Effector memory CD8-positive, alpha-beta T cell (primary cell): ENCODE results near the gene TMEM186.

Experiments used
- ATAC-seq: fragments of 150-1000 bp; cut with Tn5 transposase; replicated peaks from 2 replicates; pipeline ENCODE4 v1.10.0; 2021; ENCODE audit warnings: mild to moderate bottlenecking, moderate library complexity
- DNase-seq, 3 experiments: peaks; one replicate each; pipeline ENCODE4 v3.0.0; 2021
- H3K27ac Mint-ChIP-seq, 2 donors: one replicate each; pipeline ENCODE4 v1.8.0; 2022; ENCODE audit warnings: mild to moderate bottlenecking in 2 of 2, mixed read lengths in 2 of 2, moderate library complexity in 2 of 2
- H3K27me3 Mint-ChIP-seq, 2 donors: one replicate each; pipeline ENCODE4 v1.8.0; 2022; ENCODE audit warnings: mixed read lengths in 2 of 2
- H3K36me3 Mint-ChIP-seq: one replicate; pipeline ENCODE4 v1.8.0; 2022; ENCODE audit warnings: mild to moderate bottlenecking, moderate library complexity, mixed read lengths; ENCODE audit not compliant: insufficient read depth
- H3K4me1 Mint-ChIP-seq, 2 donors: one replicate each; pipeline ENCODE4 v1.8.0; 2022; ENCODE audit warnings: low read depth in 2 of 2, mixed read lengths in 2 of 2
- H3K4me3 Mint-ChIP-seq, 2 donors: one replicate each; pipeline ENCODE4 v1.8.0; 2022; ENCODE audit warnings: mild to moderate bottlenecking in 2 of 2, mixed read lengths in 2 of 2, moderate library complexity in 2 of 2
- H3K9me3 Mint-ChIP-seq, 2 donors: one replicate each; pipeline ENCODE4 v1.8.0; 2022; ENCODE audit warnings: mixed read lengths in 2 of 2

Gene TMEM186

DNA sequence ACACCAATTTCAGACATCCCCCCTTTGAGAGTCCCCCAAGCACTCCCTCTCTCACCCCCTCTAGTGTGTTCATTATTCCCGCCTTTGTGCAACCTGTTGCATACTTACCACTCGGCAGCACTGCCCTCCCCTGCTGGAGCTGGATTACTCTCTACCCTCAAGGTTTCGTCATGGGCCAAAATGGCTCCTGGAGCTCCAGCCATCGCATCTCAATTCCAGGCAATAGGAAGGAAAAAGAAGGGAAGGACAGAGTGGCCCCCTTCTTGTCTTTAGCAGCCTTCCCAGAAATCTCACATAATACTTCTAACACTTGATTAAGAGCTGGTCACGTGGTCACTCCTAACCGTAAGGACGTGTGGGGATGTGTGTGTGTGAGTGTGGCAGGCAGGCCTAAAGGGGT is 20.2 kb downstream of the TMEM186 start:
- ATAC-seq: no peak
- Mint-ChIP-seq H3K4me3 (no peak overlapping the region), H3K9me3 (no peaks in the 10 kb centered on the region), H3K4me1 (no peaks in the 10 kb centered on the region), H3K36me3 (peaks cover 8% of the 10 kb centered on the region), H3K27me3 (no peaks in the 10 kb centered on the region), H3K27ac (no peak overlapping the region)
- DNase-seq: no peak

DNA sequence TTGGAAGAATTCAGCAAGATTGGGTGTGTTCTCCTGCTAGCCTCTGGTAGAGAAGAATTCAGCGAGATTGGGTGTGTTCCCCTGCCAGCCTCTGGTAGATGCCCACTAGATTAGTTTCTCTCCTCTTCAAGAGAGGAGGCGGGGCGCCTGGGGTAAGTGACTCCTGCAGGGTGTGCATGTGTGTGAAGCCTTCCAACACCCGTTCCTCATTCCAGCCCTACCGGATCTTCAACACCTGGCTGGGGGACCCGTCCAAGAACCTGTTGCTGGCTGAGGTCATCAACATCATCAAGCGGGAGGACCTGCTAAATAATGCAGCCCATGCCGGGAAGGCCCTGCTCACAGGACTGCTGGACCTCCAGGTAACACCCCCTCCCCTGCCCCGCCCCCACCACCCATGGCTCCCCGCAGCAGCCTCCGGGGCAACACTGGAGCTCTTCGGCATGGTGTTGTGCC is 21.3 kb downstream of the TMEM186 start:
- Mint-ChIP-seq H3K4me3 (no peak overlapping the region), H3K4me1 (no peaks in the 10 kb centered on the region), H3K27me3 (no peaks in the 10 kb centered on the region), H3K36me3 (peaks cover 5% of the 10 kb centered on the region), H3K9me3 (no peaks in the 10 kb centered on the region), H3K27ac (peak overlapping the region in 1 of 2 donors; percentile 17)
- DNase-seq: no peak
- ATAC-seq: no peak

DNA sequence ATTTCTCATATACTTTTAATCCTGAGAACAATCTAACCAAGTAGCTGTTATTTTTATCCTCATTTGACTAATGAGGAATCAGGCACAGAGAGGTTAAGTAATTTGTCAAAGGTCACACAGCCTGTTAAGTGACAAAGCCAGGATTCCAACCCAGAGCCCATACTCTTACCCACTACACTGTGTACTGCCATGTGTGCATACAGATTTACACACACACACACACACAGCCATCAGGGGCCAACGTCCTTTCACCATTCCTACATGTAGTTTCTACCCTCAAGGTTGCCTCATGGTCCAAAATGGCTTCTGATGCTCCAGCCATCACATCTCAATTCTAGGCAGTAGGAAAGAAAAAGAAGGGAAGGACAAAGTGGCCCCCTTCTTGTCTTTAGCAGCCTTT is 22.1 kb downstream of the TMEM186 start:
- Mint-ChIP-seq H3K9me3 (no peaks in the 10 kb centered on the region), H3K27ac (no peak overlapping the region), H3K4me1 (no peaks in the 10 kb centered on the region), H3K27me3 (no peaks in the 10 kb centered on the region), H3K36me3 (peaks cover 5% of the 10 kb centered on the region), H3K4me3 (no peak overlapping the region)
- no peak for DNase-seq
- ATAC-seq: no peak

GRCh38 chr16:8774208-8774607 is 23.2 kb downstream of the TMEM186 start:
- Mint-ChIP-seq H3K4me3 (no peak overlapping the region), H3K27me3 (no peaks in the 10 kb centered on the region), H3K36me3 (peaks cover 5% of the 10 kb centered on the region), H3K4me1 (no peaks in the 10 kb centered on the region), H3K27ac (no peak overlapping the region), H3K9me3 (no peaks in the 10 kb centered on the region)
- DNase-seq (no peak), ATAC-seq (no peak)

DNA sequence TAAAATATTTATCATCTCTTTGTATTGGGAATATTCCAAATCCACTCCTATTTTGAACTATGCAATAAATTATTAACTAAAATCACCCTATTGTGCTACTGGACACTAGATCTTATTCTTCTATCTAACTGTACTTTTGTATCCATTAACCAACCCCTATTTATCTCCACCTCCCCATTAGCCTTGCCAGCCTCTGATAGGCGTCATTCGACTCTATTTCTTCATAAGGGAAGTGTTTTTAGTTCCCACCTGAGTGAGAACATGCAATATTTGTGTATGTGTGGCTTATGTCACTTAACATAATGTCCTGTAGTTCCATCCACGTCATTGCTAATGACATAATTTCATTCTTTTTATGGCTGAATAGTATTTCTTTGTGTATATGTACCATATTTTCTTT is 23.9 kb downstream of the TMEM186 start:
- H3K9me3 Mint-ChIP-seq: no peaks in the 10 kb centered on the region
- DNase-seq (no peak), ATAC-seq (no peak)
- H3K27me3 Mint-ChIP-seq: no peaks in the 10 kb centered on the region
- no peak overlapping the region for H3K27ac Mint-ChIP-seq
- no peaks in the 10 kb centered on the region for H3K4me1 Mint-ChIP-seq
- peaks cover 9% of the 10 kb centered on the region for H3K36me3 Mint-ChIP-seq
- no peak overlapping the region for H3K4me3 Mint-ChIP-seq

DNA sequence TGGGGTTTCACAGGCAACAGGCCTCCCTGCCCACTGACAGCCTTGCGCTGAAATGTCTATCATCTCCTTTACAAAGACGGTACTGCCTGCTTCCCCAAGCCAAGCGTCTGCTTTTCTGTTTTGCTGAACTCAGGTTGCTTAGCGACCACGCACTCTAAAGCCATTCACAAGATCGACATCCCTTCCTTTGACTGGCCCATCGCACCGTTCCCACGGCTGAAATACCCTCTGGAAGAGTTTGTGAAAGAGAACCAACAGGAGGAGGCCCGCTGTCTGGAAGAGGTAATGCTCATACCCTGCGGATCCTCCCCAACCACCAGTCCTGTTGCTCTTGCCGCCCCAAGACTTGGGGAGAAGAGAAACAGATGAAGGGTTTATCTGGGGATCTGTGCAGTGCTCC is 28.7 kb downstream of the TMEM186 start:
- Mint-ChIP-seq H3K4me3 (no peak overlapping the region), H3K36me3 (peaks cover 24% of the 10 kb centered on the region), H3K27me3 (no peaks in the 10 kb centered on the region), H3K27ac (no peak overlapping the region), H3K9me3 (no peaks in the 10 kb centered on the region), H3K4me1 (no peaks in the 10 kb centered on the region)
- DNase-seq: no peak
- ATAC-seq: no peak

- H3K27me3 Mint-ChIP-seq: no peaks in the 10 kb centered on the region
- peaks cover 24% of the 10 kb centered on the region for H3K36me3 Mint-ChIP-seq
- no peaks in the 10 kb centered on the region for H3K9me3 Mint-ChIP-seq
- H3K4me3 Mint-ChIP-seq: no peak overlapping the region
- DNase-seq (no peak), ATAC-seq (no peak)
- H3K27ac Mint-ChIP-seq: no peak overlapping the region
- no peaks in the 10 kb centered on the region for H3K4me1 Mint-ChIP-seq
Observed at GRCh38 chr16:8768283-8768682, 29.2 kb downstream of the TMEM186 start.

- ATAC-seq (no peak), DNase-seq (no peak)
- no peak overlapping the region for H3K27ac Mint-ChIP-seq
- H3K4me1 Mint-ChIP-seq: no peaks in the 10 kb centered on the region
- H3K9me3 Mint-ChIP-seq: no peaks in the 10 kb centered on the region
- no peaks in the 10 kb centered on the region for H3K27me3 Mint-ChIP-seq
- no peak overlapping the region for H3K4me3 Mint-ChIP-seq
- H3K36me3 Mint-ChIP-seq: peaks cover 18% of the 10 kb centered on the region
Observed at GRCh38 chr16:8767176-8767575, 30.3 kb downstream of the TMEM186 start.

GRCh38 chr16:8764525-8765250 is 32.8 kb downstream of the TMEM186 start:
- H3K4me3 Mint-ChIP-seq: no peak overlapping the region
- H3K27me3 Mint-ChIP-seq: no peaks in the 10 kb centered on the region
- no peak for ATAC-seq
- no peak overlapping the region for H3K27ac Mint-ChIP-seq
- no peaks in the 10 kb centered on the region for H3K9me3 Mint-ChIP-seq
- DNase-seq: no peak
- H3K4me1 Mint-ChIP-seq: no peaks in the 10 kb centered on the region
- peaks cover 20% of the 10 kb centered on the region for H3K36me3 Mint-ChIP-seq

DNA sequence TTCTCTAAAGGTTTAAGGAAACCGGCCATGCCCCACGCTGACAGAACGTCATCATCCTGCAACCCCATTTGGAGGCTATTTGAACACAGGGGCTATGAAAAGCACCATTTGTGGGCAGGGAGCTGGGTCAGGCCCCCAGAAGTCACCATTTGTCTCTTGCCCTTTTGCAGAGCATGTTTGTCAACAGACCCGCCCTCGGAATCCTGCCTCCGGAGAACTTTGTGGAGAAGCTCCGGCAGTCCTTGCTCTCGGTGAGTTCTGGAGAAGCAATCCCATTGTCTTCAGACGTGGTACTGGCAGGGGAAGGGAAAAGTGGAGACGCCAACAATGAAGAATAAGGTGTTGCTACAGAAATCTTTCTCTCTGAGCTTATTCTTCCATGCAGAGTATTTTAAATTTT is 33.5 kb downstream of the TMEM186 start:
- DNase-seq (no peak), ATAC-seq (no peak)
- no peaks in the 10 kb centered on the region for H3K4me1 Mint-ChIP-seq
- no peak overlapping the region for H3K4me3 Mint-ChIP-seq
- no peak overlapping the region for H3K27ac Mint-ChIP-seq
- H3K9me3 Mint-ChIP-seq: no peaks in the 10 kb centered on the region
- H3K27me3 Mint-ChIP-seq: no peaks in the 10 kb centered on the region
- H3K36me3 Mint-ChIP-seq: peaks cover 22% of the 10 kb centered on the region

- H3K27ac Mint-ChIP-seq: no peak overlapping the region
- no peak overlapping the region for H3K4me3 Mint-ChIP-seq
- peaks cover 16% of the 10 kb centered on the region for H3K36me3 Mint-ChIP-seq
Observed at GRCh38 chr16:8763083-8763482, 34.4 kb downstream of the TMEM186 start.

GRCh38 chr16:8762254-8762653 is 35.2 kb downstream of the TMEM186 start:
- H3K27ac Mint-ChIP-seq: no peak overlapping the region
- no peaks in the 10 kb centered on the region for H3K27me3 Mint-ChIP-seq
- peaks cover 14% of the 10 kb centered on the region for H3K36me3 Mint-ChIP-seq
- H3K9me3 Mint-ChIP-seq: no peaks in the 10 kb centered on the region
- H3K4me1 Mint-ChIP-seq: no peaks in the 10 kb centered on the region
- H3K4me3 Mint-ChIP-seq: no peak overlapping the region
- no peak for DNase-seq
- no peak for ATAC-seq

More at GRCh38 chr16:8763083-8763482, 34.4 kb downstream of the TMEM186 start:
- Mint-ChIP-seq H3K4me1 (no peaks in the 10 kb centered on the region), H3K9me3 (no peaks in the 10 kb centered on the region), H3K27me3 (no peaks in the 10 kb centered on the region)
- no peak for DNase-seq
- ATAC-seq: no peak

GRCh38 chr16:8761078-8761477 is 36.4 kb downstream of the TMEM186 start:
- no peak for ATAC-seq
- no peak for DNase-seq
- Mint-ChIP-seq H3K27ac (no peak overlapping the region), H3K4me1 (no peaks in the 10 kb centered on the region), H3K9me3 (no peaks in the 10 kb centered on the region), H3K4me3 (no peak overlapping the region), H3K27me3 (no peaks in the 10 kb centered on the region), H3K36me3 (peaks cover 9% of the 10 kb centered on the region)

DNA sequence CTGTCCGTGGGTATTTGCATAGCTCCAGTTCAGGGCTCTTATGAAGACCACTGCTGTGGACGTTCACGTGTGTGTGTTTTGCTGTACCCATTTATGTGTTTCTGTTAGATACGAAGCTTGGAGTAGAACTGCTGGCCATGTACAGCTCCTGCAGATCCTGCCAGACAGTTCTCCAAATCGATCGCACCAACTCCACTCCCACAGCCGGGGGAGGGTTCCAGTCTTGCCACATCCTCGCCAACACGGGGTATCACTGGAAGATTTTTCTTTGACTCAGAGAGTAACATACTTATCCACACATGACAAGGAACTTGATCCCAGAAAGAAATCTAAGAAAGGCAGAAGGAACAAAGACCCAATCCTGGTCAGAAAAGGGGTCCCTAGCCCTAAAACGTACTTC is 37.4 kb downstream of the TMEM186 start:
- Mint-ChIP-seq H3K9me3 (no peaks in the 10 kb centered on the region), H3K27ac (no peak overlapping the region), H3K4me3 (no peak overlapping the region), H3K4me1 (no peaks in the 10 kb centered on the region), H3K27me3 (no peaks in the 10 kb centered on the region), H3K36me3 (peaks cover 5% of the 10 kb centered on the region)
- ATAC-seq (no peak), DNase-seq (no peak)
